ENCODE measurements around the gene LDHAL6A.

GRCh38 chr11:18416459-18416858, 39.2 kb upstream of the LDHAL6A start:
- no peak for TF ChIP-seq CTCF (IDR thresholded peaks at IDR 0.05)
- TF ChIP-seq ZNF121 (CRISPR knock-in tag; IDR thresholded peaks at IDR 0.05) = no peak
- no peak for TF ChIP-seq MXD4 (CRISPR knock-in tag; IDR thresholded peaks at IDR 0.05; ENCODE audit: borderline replicate concordance)
- no peak for TF ChIP-seq IRF2 (CRISPR knock-in tag; IDR thresholded peaks at IDR 0.05; ENCODE audit: borderline replicate concordance, low read depth)
- TF ChIP-seq ELF4 (CRISPR knock-in tag; IDR thresholded peaks at IDR 0.05; ENCODE audit: low read depth) = no peak
- no peak for TF ChIP-seq RELA (CRISPR knock-in tag; IDR thresholded peaks at IDR 0.05; ENCODE audit: borderline replicate concordance)
- no peak for TF ChIP-seq CBFB (CRISPR knock-in tag; IDR thresholded peaks at IDR 0.05; ENCODE audit: low read depth)
- no peak for TF ChIP-seq ATF3 (CRISPR knock-in tag; conservative IDR thresholded peaks at IDR 0.05)
- no peak for TF ChIP-seq SP1 (CRISPR knock-in tag; conservative IDR thresholded peaks at IDR 0.05)
- TF ChIP-seq ATF2 (CRISPR knock-in tag; IDR thresholded peaks at IDR 0.05; ENCODE audit: borderline replicate concordance, low read depth) = no peak
- no peak for TF ChIP-seq ZMAT4 (CRISPR knock-in tag; IDR thresholded peaks at IDR 0.05)
- no peak for TF ChIP-seq SMAD3 (CRISPR knock-in tag; IDR thresholded peaks at IDR 0.05; ENCODE audit: borderline replicate concordance)
- no peak for TF ChIP-seq ERG (CRISPR knock-in tag; IDR thresholded peaks at IDR 0.05)

All from WTC11 (cell line).